GM21786 (cell line): Measurements from ENCODE around the gene P3R3URF.
"Not testable (repeated sequence)": the region's sequence is repeated elsewhere in the genome, so short reads cannot be mapped to it uniquely, and the experiment has no call there.

Experiments used
- ATAC-seq: cut with Tn5 transposase; IDR thresholded peaks from one replicate; pipeline ENCODE4 v1.9.1; 2021; ENCODE audit not compliant: unreplicated experiment

Gene P3R3URF

DNA sequence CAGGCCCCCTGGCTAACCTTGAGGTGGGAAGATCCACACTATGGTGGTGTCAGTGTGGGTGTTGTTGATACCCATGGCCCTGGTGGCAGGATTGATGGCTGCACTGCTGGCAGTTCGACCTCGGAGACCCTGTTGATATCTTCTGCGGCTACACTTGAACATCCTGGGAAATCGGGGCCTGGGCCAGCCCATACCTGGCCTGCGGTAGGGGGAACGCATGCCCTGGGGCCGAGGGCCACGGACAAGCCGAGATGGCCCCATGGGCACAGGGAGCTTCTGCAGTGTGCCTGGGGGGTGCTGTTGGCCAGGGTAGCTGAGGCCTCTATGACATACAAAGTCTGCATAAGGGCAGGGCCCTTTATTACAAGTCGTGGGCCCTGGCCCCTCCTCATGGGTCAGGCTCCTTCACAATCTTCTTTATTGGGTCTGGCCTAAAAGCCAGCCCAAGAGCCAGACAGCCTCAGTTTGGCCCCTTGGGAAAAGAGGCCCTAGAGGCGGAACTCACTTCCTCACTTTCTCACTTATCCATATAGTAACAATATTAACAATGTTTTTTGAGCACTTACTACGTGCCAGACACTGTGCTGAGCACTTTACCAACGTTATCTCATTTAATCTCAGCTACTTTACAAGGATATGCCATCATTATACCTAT, at the start of gene P3R3URF:
Gene P3R3URF (minus strand): TSS at position 278 of the 655 bp plus-strand sequence. CDS start 17 bp downstream, at position 261.
- ATAC-seq, result no peak

DNA sequence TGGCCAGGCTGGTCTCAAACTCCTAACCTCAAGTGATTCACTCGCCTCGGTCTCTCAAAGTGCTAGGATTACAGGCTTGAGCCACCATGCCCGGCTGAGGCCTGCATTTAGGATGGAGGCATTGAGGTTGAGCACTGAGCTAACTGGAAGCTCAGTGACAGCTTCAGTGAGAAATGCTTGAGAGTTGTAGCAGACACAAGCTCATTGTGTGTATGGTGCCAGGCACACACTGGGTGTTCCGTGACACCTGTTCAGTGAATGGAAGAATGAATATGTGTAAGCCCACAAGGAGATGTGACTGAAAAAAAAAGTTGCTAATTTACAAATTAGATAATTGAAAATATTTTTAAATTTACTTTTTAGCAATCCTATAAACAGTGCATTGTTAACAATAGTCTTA, 48.7 kb upstream of the P3R3URF start:
- no peak for ATAC-seq

DNA sequence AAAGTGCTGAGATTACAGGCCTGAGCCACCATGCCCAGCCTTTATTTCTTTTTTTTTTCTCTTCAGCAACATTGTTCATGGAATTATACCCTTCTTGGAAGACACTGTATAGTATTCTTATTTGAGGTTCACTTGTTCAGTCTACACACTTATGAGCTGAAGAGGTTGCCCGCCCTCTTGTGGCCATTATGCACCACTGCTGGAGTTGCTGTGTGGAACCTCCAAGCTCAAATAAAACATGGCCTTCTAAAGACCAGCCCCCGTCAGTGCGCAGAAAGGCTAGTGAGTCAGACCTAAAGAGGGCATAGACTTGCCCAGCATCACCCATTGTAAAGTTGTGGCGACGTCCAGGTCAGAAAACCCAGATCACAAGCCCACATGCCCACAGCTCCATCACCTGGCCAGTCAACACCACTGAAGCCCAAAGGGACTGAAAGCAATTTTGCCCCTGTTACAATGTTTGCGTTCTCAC, 47.2 kb upstream of the P3R3URF start:
- peak; percentile 88 for ATAC-seq

DNA sequence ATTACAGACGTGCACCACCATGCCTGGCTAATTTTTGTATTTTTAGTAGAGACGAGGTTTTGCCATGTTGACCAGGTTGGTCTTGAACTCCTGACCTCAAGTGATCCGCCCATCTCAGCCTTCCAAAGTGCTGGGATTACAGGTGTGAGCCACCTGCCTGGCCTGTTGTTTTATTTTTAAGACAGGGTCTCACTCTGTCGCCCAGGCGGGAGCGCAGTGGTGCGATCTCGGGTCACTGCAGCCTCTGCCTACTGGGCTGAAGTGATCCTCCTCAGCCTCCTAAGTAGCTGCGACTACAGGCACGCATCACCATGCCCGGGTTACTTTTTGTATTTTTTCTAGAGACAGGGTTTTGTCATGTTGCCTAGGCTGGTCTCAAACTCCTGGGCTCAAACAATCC, 46.8 kb upstream of the P3R3URF start:
- not testable (repeated sequence) for ATAC-seq

DNA sequence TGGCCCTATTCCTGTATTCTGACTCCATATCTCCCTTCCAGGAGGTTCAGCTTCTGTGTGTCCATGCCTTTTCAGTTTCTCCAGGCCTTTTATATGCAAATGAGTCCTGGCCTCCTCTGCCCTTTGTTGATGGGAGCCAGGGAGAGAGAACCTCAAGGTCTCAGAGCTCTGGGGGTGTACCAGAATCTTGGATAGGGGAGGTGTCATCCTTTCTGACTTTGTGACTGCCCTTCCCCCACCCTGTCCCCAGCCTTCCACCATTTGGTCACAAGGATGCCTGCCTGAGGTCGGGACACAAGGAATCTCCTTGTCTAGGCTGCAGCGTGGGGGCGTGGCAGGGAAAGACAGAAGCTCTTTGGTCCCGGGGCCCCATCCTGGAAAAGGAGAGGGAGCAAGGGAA, 45.5 kb upstream of the P3R3URF start:
- ATAC-seq, result no peak

DNA sequence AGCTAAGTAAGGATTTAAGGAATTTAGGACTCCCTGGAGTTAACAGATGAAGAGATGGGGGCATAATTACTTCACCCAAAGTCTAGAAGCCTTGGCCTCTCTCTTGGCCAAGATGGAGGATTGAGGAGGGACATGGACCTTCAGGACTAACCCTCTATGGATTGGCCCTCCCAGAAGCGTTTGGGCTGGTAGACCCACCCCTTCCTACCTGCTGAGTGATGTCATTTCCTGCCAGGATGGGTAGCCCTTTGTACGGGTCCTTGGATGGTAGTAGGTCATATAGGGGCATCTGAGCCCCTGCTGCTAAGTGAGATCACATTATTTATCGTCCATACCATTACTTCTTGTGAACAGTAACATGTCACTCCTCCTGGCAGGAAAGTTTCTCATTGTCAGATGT, 44.5 kb upstream of the P3R3URF start:
- no peak for ATAC-seq

DNA sequence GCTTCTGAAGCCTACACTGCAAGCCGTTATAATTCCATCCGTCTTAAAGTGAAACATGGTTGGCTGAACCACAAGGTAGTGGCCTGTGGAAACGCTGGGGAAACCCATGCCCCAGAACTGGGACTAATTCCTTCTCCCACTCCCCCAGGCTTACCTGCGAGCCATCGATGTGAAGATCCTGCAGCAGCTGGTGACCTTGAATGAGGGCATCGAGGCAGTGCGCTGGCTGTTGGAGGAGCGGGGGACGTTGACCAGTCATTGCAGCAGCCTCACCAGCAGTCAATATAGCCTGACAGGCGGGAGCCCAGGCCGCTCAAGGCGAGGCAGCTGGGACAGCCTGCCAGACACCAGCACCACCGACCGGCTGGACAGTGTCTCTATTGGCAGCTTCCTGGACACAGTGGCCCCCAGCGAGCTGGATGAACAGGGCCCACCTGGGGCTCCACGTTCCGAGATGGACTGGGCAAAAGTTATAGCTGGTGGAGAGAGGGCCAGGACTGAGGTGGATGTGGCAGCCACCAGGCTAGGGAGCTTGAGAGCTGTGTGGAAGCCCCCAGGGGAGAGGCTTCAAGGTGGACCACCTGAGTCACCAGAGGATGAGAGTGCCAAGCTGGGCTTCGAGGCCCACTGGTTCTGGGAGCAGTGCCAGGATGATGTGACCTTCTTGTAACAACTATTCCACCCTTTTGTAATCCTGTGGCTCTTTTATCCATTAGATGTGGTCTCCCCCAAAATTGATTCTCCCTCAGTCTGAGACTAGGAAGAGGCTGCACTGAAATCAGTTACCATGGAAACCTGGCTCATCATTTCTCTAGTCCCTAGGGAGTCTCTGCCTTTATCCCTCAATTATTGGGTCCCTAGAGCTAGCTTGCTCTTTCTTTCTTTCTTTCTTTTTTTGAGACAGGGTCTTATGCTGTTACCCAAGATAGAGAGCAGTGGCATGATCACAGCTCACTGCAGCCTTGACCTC, 43.5 kb upstream of the P3R3URF start:
- ATAC-seq, result no peak

DNA sequence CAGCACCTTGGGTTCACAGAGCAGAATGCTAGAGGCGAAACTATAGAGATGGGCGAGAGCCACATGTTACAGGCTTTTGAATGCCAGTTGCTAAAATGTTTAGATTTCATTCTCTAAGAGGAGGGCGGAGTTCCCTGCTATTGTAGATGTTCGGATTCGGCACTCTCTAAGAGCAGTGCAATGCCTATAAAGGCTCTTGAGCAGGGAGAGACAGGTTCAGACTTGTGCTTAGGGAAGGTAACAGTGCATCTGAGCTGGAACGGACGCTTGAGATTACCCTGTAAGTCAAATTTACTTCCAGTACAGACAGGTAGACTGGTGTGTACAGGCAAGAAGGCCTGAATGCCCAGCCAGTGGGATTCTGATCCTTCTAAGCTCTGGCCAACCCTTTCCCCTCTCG, 42.2 kb upstream of the P3R3URF start:
- no peak for ATAC-seq

DNA sequence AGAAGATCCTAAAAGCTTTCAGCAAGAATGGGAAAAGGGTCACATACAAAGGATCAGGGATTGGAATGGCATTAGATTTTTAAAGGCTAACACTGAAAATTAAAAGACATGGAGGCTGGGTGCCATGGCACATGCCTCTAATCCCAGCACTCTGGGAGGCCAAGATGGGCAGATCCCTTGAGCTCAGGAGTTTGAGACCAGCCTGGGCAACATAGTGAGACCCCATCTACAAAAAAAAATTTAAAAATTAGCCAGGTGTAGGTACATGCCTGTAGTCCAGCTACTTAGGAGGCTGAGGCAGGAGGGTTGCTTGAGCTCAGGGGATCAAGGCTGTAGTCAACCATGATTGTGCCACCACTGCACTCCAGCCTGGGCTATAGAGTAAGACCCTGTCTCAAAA, 39.2 kb upstream of the P3R3URF start:
- no peak for ATAC-seq

DNA sequence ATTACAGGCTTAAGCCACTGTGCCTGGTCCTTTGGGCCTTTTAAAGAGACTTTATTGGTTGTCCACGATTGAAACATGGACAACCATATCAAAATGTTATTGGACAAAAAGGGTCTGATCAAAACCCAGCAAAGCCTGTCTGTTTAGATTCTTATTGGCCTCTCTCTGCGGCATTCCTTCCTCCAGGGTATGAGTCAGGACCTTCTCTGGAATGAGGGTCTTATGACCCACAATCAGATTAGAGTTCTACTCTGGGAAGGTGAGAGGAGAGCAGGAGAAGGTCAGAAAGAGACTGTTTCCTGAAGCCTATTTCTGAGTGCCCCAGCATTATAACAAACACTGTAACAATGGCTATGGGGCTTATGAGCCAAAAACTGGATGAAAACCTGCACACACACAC, 34.8 kb upstream of the P3R3URF start:
- ATAC-seq, result no peak

DNA sequence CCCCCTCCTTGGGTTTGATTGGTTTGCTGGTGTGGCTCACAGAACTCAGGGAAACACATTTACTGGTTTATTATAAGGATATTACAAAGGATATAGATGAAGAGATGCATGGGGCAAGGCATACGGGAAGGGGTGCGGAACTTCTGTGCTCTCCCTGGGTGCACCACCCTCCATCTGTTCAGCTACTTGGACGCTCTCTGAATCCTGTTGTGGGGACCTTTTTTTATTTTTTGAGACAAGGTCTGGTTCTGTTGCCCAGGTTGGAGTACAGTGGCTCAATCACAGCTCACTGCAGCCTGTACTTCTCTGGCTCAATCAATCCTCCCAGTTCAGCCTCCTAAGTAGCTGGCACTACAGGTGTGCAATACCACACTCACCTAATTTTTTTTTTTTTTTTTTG, 34.3 kb upstream of the P3R3URF start:
- ATAC-seq, result no peak

DNA sequence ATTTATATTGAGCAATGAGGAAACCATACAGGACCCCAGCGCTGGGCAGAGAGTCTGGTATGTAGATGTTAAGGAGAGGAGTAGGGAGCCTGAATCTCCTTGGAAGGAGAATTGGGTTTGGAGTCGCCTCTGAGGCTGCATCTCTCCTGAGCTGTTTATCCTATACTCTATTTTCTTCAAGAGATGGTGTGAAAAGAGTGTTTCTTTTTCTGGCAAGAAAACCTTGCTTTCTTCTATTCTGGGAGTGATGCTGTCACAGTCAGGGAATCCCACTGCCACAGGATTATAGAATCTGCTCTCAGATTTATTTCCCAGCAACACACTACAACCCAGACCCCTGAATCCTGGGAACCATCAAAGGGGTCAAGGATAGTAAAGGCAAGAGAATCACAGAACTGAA, 30.1 kb upstream of the P3R3URF start:
- ATAC-seq, result no peak

DNA sequence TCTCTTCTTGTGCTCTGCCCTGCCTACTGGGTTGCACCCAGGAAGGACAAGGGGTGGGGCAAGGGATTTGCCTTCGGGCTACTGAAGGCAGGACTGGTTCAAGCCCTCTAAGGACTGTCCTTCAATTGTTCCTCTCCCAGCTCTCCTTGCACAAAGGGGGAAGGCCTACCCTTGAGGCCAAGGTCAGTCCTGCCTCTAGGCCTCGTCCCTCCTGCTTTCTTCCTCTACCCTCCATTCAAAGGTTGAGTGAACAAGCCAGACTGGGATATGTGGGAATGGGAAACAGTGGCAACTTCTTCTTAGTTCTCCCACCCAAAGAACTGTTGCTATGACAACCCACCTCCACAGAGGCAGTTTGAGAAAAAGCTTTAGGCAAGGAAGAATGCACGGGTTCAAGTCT, 29.5 kb upstream of the P3R3URF start:
- ATAC-seq, result no peak

DNA sequence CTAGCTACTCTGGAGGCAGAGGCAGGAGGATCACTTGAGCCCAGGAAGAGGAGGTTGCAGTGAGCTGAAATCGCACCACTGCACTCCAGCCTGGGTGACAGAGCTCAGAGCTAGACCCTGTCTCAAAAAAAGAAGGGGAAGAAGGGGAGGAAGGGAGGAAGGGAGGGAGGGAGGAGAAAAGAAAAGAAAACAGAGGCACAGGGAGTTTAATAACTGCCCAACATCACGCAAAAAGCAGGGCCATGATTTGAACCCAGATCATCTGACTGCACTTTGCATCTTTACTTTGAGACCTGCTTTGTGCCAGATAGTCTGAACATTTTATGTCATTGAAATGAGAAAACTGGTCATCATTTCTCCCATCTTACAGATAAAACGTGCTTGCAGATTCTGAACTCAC, 28.9 kb upstream of the P3R3URF start:
- no peak for ATAC-seq

DNA sequence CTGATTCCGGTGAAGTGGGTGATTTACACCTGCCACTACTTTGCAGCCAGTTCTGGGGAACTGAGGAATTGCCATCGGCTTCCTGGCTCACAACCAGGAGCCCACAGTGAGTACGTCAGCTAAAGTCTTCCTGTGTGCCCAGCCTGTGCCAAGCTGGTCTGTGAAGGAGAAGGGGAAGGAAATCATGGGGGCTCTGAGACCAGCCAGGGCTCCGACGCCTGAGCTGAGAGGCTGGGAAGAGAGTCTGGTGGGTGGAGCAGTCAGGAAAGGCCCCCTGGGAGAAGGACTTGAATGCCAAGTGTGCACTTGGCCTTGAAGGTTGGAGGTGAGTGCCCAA, 28.1 kb upstream of the P3R3URF start:
- no peak for ATAC-seq

DNA sequence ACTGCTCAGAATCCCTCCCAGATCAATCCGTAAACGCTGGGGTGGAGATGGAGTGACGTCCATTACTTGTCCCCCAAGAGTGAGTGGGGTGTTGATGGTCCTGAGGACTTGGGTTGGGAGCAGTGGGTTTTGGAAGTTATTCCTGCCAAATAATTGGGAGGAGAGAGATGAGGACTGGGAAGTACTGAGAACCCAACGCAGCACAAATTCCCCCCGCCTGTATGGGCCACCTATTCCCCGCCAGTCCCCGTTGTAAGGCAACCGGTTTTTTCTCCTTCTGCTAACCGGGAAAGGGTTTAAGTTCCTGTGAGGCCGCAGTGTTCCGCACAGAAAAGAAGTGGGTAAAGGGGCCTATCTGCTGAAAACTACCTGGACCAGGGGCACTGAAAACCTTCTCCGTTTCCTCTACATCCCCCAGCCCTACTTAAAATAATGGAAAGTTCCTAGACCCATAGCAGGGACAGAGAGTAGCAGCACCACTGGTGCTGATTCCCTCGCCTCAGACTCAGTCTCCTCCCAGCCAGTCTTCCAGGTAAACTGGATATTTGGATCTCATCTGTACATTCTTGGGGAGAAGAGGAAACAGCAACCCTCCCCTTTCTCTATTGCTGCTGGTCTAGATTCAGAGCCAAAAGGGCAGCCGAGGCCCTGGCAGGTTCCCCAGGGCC, 27.6 kb upstream of the P3R3URF start:
- ATAC-seq, result no peak

DNA sequence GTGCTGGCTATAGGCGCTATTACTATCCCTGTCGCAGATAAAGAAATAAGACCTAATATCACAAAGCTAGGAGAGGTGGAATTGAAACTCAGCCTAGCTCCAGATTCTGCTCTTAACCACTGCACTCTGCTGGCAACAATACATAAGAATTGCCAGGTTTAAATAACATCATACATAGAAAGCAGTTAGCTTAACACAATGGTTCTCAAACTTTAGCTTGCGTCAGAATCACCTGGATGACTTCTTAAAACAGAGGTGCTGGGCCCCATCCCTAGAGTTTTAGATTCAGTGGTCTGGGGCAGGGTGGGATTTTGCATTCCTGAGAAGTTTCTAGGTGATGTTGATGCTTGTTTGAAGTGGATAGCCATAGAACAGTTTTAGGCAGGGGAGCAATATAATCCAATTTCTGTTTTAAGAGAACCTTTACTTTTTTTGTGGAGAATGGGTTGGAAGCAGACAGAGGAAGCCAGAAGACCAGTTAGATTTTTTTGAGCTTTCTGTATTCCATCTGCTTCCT, 23.0 kb upstream of the P3R3URF start:
- ATAC-seq, result no peak

DNA sequence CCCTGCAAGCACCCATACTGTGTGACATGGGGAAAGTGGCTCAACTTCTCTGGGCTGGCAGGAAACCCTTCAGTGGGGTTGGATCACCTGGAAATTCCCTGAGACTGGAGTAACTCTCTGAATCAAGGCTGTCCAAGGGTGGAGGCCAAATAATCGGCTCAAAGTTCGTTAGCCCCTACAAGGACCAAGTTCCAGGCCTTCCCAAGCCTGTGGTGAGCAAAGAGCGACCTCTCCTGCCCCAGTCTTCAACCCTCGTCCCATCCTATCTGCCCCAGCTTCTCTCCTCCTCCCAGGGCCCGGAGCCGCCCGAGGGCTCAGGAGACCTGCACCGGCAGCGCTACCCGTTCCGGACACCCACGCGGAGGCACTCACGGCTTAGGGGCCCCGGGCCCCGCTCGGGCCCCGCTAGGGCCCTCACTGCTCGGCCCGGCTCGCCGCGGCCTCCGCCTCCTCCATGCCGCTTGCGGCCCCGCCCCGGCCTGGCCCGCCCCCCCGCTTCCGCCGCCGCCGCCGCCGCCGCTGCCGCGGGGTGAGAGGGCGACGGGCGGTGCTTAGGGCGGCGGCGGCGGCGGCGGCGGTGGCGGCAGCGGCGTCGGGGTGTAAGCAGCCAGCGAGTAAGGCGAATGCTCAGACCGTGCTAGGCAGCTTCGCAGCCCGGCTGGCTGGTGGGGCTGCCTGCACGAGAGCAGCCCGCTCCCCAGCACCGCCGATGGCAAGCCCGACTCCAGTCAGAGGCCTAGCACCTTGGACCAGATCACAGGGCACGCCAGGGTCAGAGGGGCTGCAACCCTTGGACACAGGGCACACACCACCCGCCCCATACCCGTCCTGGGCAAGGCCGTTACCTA, 21.9 kb upstream of the P3R3URF start, which contains the start of gene POMGNT1:
Gene POMGNT1 (minus strand): TSS at position 471 of the 848 bp plus-strand sequence. CDS start 613 bp downstream, outside the sequence.
- peak; percentile 84 for ATAC-seq

DNA sequence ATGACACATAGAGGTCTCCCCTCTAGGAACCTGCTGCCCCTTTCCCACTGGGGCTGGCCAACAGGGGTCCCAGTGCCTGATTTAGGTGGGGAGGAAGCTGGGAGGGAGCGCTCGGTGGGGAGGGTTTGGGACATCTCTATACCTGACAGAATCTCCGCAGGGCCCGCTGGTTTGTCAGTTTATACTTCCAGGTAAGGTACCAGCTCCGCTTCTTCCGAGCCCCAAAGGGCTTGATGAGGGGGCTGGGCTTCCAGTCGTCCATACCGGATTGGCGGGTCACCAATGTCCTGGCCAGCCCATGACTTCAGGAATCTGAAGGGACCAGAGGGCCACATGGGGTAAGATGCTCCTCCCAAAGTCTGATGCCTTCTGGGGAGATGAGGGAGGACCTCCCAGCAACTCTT, 21.3 kb upstream of the P3R3URF start:
- no peak for ATAC-seq

DNA sequence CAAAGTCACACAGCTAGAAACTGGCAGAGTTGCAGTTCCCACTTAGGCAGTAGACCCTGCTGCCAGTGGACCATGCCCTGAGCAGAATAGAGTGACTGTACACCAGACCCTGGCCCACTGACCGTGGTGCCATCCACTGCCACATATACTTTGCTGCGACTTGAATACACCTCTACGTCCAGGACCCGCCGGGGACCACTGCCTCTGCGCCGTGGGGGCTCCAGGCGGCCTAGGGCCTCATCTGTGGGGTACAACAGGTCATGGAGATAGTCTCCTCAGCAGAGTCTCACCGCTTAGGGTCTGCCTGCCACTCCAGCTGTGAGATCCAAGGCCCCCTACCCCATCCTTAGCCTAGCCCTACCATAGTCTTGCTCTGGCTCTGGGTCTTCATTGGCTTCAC, 20.3 kb upstream of the P3R3URF start:
- ATAC-seq, result no peak
